Neural cell (in vitro differentiated cells): Measurements from ENCODE around the gene RBM17. TPM values are rescaled to one million over a fixed set of nuclear protein-coding genes. Genes with fewer than 3 reads are reported as not detected.

ENCODE experiments used
- H2AFZ ChIP-seq: fragments of 200-600, 300-800 bp; sonication (generic), shearing (Covaris generic); 2 replicates; pipeline ENCODE4 v1.6.0; 2014; ENCODE audit warnings: low read depth, mild to moderate bottlenecking, antibody characterized with exemption, low read length, moderate library complexity
- H3F3A ChIP-seq: fragments of 200-600 bp; shearing (Covaris generic); 2 replicates; pipeline ENCODE4 v1.6.1; 2016; ENCODE audit warnings: mild to moderate bottlenecking, moderate library complexity, mixed read lengths, antibody characterized with exemption, low read length; ENCODE audit not compliant: insufficient read depth, poor library complexity, severe bottlenecking
- H3K27ac ChIP-seq: fragments of 200-600, 300-800 bp; sonication (generic), shearing (Covaris generic); 2 replicates; pipeline ENCODE4 v1.5.1; 2014; ENCODE audit warnings: mild to moderate bottlenecking, low read length, moderate library complexity
- H3K27me3 ChIP-seq: fragments of 300-800, 200-600 bp; sonication (generic), shearing (Covaris generic); 2 replicates; pipeline ENCODE4 v1.6.0; 2014; ENCODE audit warnings: mild to moderate bottlenecking, low read depth, low read length, moderate library complexity; ENCODE audit not compliant: insufficient read depth
- H3K36me3 ChIP-seq: fragments of 300-800, 200-600 bp; sonication (generic), shearing (Covaris generic); 2 replicates; pipeline ENCODE4 v1.5.1; 2014; ENCODE audit warnings: mild to moderate bottlenecking, antibody characterized with exemption, low read length, moderate library complexity; ENCODE audit not compliant: insufficient read depth
- H3K4me2 ChIP-seq: fragments of 300-800, 200-600 bp; sonication (generic), shearing (Covaris generic); 2 replicates; pipeline ENCODE4 v1.6.0; 2014; ENCODE audit warnings: mild to moderate bottlenecking, low read length
- H3K4me3 ChIP-seq: fragments of 300-800, 200-600 bp; sonication (generic), shearing (Covaris generic); 2 replicates; pipeline ENCODE4 v1.5.1; 2014; ENCODE audit warnings: mild to moderate bottlenecking, low read length, moderate library complexity
- H3K79me2 ChIP-seq: fragments of 200-600 bp; shearing (Covaris generic); replicated peaks from 2 replicates; pipeline ENCODE4 v1.6.0; 2014; ENCODE audit warnings: mild to moderate bottlenecking, low read length, moderate library complexity; ENCODE audit not compliant: insufficient read depth
- H3K9ac ChIP-seq: fragments of 300-800, 200-600 bp; sonication (generic), shearing (Covaris generic); 2 replicates; pipeline ENCODE4 v1.6.1; 2016; ENCODE audit warnings: mild to moderate bottlenecking, low read length, mixed read lengths
- H3K9me2 ChIP-seq: fragments of 200-600 bp; shearing (Covaris generic); 2 replicates; pipeline ENCODE4 v1.6.1; 2016; ENCODE audit warnings: mild to moderate bottlenecking, low read length, mixed read lengths; ENCODE audit not compliant: insufficient read depth
- H3K9me3 ChIP-seq: fragments of 200-600, 300-800 bp; sonication (generic), shearing (Covaris generic); 2 replicates; pipeline ENCODE4 v1.6.1; 2016; ENCODE audit warnings: mild to moderate bottlenecking, mixed run types, low read length, moderate library complexity, mixed read lengths
- H4K20me1 ChIP-seq: fragments of 200-600 bp; shearing (Covaris generic); 2 replicates; pipeline ENCODE4 v1.6.1; 2016; ENCODE audit warnings: mild to moderate bottlenecking, mixed run types; ENCODE audit not compliant: insufficient read depth
- EP300 ChIP-seq: fragments of 450-650 bp; conservative IDR thresholded peaks from 2 replicates; pipeline ENCODE4 v1.6.1; 2014; ENCODE audit warnings: antibody characterized with exemption, mild to moderate bottlenecking, moderate library complexity; ENCODE audit not compliant: poor library complexity, severe bottlenecking
- EZH2 ChIP-seq: fragments of 200-600, 300-800 bp; shearing (Covaris generic), sonication (generic); IDR thresholded peaks from 2 replicates; pipeline ENCODE4 v1.6.1; 2014; ENCODE audit warnings: antibody characterized with exemption, low read length, borderline replicate concordance, mild to moderate bottlenecking; ENCODE audit not compliant: insufficient read depth, poor library complexity, severe bottlenecking
- MXI1 ChIP-seq: fragments of 450-650 bp; conservative IDR thresholded peaks from 2 replicates; pipeline ENCODE4 v1.6.1; 2014; ENCODE audit warnings: antibody characterized with exemption, mild to moderate bottlenecking; ENCODE audit not compliant: poor library complexity, severe bottlenecking
- POLR2AphosphoS5 ChIP-seq: IDR thresholded peaks from 2 replicates; pipeline ENCODE4 v1.6.1; 2012
- RAD21 ChIP-seq: fragments of 450-650 bp; conservative IDR thresholded peaks from 2 replicates; pipeline ENCODE4 v1.6.1; 2014; ENCODE audit warnings: antibody characterized with exemption, mild to moderate bottlenecking, moderate library complexity
- REST ChIP-seq: IDR thresholded peaks from 2 replicates; pipeline ENCODE4 v1.6.1; 2012; ENCODE audit warnings: borderline replicate concordance
- SMC3 ChIP-seq: fragments of 450-650 bp; conservative IDR thresholded peaks from 2 replicates; pipeline ENCODE4 v1.6.1; 2014; ENCODE audit warnings: antibody characterized with exemption, mild to moderate bottlenecking, moderate library complexity; ENCODE audit not compliant: poor library complexity
- TAF1 ChIP-seq: IDR thresholded peaks from 2 replicates; pipeline ENCODE4 v1.6.1; 2012; ENCODE audit warnings: low read depth
- polyA plus RNA-seq: library from polyadenylated mRNA; depleted of rRNA; stranded (reverse); fragments of >200 nt; gene quantifications from 2 replicates; pipeline ENCODE4 v1.2.3, GENCODE V29; 2014
- TF ChIP-seq, protein P1 (sequence below): fragments of 450-650 bp; IDR thresholded peaks from 2 replicates; pipeline ENCODE4 v1.5.1; 2014; ENCODE audit warnings: antibody characterized with exemption, mild to moderate bottlenecking, moderate library complexity; ENCODE audit not compliant: poor library complexity, severe bottlenecking

RBM17 gene
- polyA plus RNA-seq, 1 donor from 2014 or later, result 109 TPM

DNA sequence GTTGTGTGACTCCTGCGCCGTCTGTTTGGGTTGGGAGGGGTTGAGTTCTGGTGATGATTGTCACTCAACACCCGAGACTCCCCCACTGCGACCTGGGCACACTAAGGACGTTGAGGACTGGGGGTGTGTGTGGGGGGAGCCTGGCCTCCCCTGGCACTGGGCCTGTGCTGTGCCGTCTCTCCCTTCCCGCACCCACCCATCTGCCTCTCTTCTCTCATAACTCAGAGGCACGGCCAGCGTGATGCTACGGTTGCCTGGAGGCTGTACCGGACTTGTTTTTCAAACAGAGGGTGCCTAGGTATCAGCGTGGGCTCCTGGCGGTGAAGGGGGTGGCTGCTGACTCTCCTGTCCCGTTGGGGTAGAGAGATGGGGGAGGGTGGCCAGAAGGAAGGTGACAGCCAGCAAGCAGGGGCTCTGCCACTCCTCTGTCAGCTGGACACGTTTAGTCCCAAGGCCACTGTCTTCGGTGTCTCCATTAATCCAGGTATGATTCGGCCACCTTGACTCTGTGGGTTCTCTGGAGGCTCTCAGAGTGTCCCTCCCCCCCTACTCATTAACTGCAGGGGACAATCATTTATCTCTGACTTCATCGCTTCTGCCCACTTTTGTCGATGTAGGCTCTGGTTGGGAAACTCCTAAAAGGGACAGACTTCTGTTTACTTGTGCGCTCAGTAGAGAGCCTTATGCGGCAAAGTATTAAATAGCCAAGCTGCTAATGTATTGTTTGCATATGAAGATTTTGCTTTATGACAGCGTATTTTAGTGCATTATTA lies 57.4 kb downstream of the RBM17 start:
- no peak for TF ChIP-seq POLR2AphosphoS5
- TF ChIP-seq, protein P1, sequence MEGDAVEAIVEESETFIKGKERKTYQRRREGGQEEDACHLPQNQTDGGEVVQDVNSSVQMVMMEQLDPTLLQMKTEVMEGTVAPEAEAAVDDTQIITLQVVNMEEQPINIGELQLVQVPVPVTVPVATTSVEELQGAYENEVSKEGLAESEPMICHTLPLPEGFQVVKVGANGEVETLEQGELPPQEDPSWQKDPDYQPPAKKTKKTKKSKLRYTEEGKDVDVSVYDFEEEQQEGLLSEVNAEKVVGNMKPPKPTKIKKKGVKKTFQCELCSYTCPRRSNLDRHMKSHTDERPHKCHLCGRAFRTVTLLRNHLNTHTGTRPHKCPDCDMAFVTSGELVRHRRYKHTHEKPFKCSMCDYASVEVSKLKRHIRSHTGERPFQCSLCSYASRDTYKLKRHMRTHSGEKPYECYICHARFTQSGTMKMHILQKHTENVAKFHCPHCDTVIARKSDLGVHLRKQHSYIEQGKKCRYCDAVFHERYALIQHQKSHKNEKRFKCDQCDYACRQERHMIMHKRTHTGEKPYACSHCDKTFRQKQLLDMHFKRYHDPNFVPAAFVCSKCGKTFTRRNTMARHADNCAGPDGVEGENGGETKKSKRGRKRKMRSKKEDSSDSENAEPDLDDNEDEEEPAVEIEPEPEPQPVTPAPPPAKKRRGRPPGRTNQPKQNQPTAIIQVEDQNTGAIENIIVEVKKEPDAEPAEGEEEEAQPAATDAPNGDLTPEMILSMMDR, result no peak
- TF ChIP-seq REST, result no peak
- TF ChIP-seq RAD21, result no peak
- TF ChIP-seq EZH2, result no peak
- TF ChIP-seq TAF1, result no peak
- TF ChIP-seq MXI1, result no peak
- TF ChIP-seq EP300, result no peak
- no peak for TF ChIP-seq SMC3
- Histone ChIP-seq H3F3A (no peaks in the 10 kb centered on the region), H3K9me2 (no peaks in the 10 kb centered on the region), H3K4me2 (no peak overlapping the region), H3K4me3 (peak overlapping the region; percentile 70), H4K20me1 (no peaks in the 10 kb centered on the region), H3K27me3 (peaks cover 25% of the 10 kb centered on the region), H3K36me3 (no peaks in the 10 kb centered on the region), H3K9ac (no peak overlapping the region), H3K9me3 (no peaks in the 10 kb centered on the region), H3K79me2 (no peaks in the 10 kb centered on the region), H2AFZ (no peak overlapping the region), H3K27ac (no peak overlapping the region)

GRCh38 chr10:6146921-6147320 lies 58.1 kb downstream of the RBM17 start:
- no peak overlapping the region for H2AFZ ChIP-seq
- H3K9me2 ChIP-seq, result no peaks in the 10 kb centered on the region
- H3K9ac ChIP-seq, result no peak overlapping the region
- H3K27me3 ChIP-seq, result peaks cover 25% of the 10 kb centered on the region
- TF ChIP-seq MXI1 (no peak), TAF1 (no peak), SMC3 (no peak), EP300 (no peak), POLR2AphosphoS5 (no peak), EZH2 (no peak), RAD21 (no peak), REST (no peak)
- TF ChIP-seq, protein P1, result no peak
- H3K27ac ChIP-seq, result no peak overlapping the region
- no peak overlapping the region for H3K4me3 ChIP-seq
- H4K20me1 ChIP-seq, result no peaks in the 10 kb centered on the region
- no peak overlapping the region for H3K4me2 ChIP-seq
- no peaks in the 10 kb centered on the region for H3F3A ChIP-seq
- H3K36me3 ChIP-seq, result no peaks in the 10 kb centered on the region
- H3K79me2 ChIP-seq, result no peaks in the 10 kb centered on the region
- no peaks in the 10 kb centered on the region for H3K9me3 ChIP-seq
